Left renal pelvis (tissue), 4 donors: ENCODE results near the gene CYP11A1. TPM values are rescaled to one million over a fixed set of nuclear protein-coding genes. Genes with fewer than 3 reads are reported as not detected.
"Not testable (repeated sequence)": the region's sequence is repeated elsewhere in the genome, so short reads cannot be mapped to it uniquely, and the experiment has no call there.

Source experiments
- DNase-seq, 4 donors: peaks; one replicate each; pipeline ENCODE4 v3.0.0-alpha.2; 2013; ENCODE audit warnings: low read depth in 4 of 4, low spot score in 3 of 4
- polyA plus RNA-seq, 4 donors: library from polyadenylated mRNA; unstranded; fragments of 120-200 nt; gene quantifications; one replicate each; pipeline ENCODE4 v1.2.1, GENCODE V29; 2013; ENCODE audit not compliant: insufficient read length in 4 of 4

Gene CYP11A1
- polyA plus RNA-seq, 4 donors, result 1.1 to 6.0 (median 1.9) TPM

DNA sequence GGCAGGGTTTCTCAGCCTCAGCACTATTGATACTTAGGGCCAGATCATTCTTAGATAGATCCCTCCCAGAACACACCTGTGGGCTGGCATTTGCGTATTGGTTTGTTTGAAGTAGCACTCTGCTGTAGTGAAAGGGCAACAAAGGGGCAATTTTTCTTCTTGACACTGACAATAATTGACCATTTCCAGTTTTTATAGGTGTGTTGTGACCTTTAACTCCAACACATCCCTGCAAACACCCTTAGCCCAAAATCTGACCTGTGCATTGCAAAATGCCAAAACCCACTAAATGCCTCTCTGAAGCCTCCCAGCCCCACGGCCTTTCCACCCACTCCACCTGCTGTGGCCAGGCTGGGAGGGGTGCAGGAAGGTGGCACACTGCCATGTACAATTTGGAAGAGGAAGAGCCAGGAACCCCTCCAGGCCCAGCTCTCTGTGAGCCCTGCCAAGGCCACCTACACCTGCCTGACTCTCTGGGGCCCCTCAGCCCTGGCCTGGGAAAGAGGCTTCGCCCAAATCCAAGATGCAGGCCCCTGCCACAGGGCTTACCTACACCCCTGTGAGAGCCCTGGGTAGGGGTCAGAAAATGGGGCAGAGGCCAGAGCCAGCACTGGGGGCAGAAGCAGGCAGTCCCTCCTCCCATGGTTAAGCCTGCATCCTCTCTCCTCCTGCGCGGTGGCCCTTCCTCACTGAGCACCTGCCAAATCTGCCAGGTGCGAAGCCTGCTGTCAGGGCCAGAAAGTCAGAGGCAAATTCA, 9.6 kb upstream of the CYP11A1 start:
- DNase-seq, result no peak

DNA sequence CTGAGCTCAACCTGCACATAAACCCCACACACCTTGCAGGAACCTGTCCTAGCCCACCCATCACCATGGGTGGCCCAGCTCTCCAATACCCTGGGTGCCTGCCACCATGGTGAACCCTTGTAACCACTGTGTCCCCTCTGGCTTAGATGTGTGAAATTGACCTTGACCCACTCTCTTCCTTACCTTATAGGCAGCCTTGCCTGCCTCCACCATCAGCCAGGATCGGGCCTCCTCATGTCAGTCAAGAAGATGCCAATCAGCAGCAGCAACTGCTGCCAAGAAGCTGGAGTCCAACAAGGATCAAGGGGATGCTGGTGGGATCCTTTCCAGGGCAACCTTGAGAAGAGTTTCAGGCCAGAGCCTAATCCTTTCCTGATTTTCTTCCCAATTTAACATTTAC, 8.8 kb upstream of the CYP11A1 start:
- DNase-seq, result no peak

DNA sequence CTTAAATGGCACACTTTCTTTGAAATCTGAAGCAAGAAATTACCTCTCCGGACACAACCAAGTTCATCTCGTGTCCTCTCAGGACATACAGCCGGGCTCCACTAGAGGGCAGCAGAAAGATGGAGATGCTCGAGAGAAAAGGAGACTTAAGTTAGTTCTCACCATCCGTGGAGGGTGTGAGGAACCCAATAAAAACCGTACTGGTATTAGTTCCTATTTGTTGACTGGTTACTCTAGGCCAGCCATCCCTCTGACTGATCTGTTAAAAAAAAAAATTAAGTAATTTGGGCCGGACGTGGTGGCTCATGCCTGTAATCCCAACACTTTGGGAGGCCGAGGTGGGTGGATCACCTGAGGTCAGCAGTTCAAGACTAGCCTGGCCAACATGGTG, 7.9 kb upstream of the CYP11A1 start:
- peak in 1 of 4 donors; percentile 63 for DNase-seq

DNA sequence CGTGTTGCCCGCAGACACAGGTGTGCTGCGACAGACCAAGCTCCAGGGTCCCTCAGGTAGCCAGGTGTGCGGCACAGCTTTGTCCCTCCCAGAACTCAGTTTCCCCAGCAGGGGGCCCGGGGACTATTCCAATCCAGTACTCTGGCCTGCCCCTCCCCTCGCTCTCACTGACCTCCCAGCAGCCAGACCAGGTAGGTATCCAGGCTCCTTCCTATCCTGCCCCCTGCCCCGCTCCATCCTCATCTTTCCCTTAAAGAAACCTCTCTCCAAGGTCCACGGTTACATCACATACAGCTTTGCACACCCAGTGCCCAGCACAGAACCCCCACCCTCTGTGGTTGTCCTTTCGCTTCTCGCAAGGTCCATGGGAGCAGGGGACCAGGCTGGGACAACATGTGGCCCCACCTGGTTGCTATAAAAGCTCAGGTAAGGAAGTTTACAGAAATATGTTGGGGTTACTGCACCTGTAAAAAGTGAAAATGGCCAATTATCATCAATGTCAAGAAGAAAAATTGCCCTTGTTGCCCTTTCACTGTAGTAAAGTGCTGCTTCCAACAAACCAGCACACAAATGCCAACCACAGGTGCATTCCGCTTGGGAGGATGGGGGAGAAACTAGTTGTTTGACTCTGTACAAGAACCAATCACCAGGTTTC, 7.3 kb upstream of the CYP11A1 start:
- no peak for DNase-seq

DNA sequence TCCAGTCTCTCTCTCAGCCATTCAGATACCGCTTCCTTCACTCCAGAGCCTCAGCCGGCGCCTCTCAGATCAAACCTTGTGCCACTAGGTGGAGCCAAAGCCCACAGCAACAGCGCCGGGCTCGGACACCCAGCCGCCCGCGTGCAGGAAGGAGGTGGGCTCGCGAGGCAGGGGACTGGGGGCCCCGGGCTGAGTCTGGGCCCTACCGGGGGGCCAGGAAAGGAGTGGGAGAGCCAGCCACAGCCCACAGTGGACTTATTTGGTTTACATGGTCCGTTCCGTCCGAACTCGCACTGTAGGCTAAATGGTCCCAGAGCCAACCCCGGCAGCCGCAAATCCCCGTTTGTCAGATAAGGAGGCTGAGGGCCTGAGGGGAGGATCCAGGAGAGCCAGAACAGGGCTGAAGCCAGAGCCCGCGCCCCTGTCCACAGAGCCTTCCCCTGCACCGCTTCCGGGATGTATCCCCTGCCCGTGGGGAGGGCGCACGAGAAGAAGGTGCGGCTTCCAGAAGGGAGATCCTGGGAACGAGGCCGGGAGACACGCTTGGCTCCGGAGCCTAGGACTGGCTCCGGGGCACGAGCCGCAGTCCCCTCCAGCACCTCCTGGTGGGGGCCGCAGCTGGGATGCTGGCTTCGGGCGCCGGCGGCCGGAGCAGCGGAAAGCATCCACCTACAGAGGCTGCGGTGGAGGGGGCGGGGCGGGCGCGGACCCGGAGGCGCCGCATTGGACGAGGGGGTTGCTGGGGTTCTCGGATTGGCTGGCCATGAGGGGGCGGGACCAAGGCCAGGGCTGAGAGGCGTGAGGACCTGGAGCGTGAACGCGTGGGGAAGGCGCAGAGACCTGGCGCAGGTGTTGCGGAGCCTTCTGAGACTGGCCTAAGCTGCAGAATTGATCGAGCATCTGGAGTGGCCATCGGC, 6.5 kb upstream of the CYP11A1 start:
- DNase-seq, result peak in 3 of 4 donors; percentile 71 to 77 (median 75)

DNA sequence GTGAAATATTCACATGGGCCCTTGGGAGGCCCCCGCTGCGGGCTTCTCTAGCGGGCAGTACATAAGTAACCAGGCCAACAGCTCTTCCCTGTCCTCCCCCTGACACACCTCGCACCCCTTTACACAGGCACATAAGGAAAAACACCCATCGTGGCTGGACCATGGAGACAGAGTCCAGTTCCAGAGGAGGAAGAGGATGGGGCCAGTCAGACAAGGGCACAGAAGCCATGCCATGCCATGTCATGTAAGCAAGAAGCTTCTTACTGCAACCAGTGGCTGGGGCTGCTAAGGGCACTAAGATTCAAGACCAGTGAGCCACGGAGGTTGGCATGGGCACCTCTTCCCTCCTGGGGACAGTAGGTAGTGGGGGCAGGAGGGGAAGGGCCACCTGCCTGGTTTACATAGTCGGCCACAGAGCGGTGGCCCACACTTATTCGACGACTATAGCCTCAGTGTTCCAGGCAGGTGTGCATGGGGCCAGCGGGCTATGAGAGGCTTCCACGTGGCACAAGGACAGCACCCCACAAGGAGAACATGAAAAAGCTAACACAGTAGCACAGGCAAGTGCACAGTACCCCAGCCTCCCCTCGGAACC, 5.7 kb upstream of the CYP11A1 start:
- DNase-seq, result no peak

DNA sequence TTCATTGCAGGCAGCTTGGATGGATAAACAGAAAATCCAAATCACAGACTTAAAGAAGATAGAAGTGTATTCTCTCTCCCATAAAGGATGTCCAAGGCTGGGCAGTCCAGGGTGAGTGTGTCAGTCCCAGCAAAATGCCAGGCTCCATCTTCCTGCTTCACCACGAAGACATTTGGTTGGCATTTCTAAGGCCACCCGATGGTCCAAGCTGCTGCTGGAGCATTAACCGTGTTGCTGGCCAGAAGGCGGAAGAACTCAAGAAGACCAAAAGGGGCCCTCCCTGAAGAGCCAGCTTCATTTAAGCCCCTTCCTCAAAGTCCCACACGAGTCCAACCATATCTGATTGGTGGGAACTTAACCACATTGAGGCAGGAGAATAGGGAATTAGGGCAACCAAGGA, 3.0 kb upstream of the CYP11A1 start:
- no peak for DNase-seq

DNA sequence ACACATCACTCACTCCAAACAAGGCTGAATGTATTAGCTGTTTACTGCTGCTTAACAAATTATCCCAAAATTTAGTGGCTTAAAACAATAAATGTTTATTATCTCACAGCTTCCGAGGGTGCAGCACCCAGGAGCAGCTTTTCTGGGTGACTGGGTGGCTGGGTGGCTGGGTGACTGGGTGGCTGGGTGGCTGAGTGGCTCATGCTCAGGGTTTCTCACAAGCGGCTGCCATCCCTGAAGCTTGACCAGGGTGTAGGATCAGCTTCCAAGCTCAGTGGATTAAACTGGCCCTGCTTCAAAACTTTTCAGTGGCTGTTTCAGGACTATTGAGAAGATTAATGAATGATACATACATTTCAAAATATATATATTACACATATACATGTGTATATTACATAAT, 2.3 kb upstream of the CYP11A1 start:
- no peak for DNase-seq

DNA sequence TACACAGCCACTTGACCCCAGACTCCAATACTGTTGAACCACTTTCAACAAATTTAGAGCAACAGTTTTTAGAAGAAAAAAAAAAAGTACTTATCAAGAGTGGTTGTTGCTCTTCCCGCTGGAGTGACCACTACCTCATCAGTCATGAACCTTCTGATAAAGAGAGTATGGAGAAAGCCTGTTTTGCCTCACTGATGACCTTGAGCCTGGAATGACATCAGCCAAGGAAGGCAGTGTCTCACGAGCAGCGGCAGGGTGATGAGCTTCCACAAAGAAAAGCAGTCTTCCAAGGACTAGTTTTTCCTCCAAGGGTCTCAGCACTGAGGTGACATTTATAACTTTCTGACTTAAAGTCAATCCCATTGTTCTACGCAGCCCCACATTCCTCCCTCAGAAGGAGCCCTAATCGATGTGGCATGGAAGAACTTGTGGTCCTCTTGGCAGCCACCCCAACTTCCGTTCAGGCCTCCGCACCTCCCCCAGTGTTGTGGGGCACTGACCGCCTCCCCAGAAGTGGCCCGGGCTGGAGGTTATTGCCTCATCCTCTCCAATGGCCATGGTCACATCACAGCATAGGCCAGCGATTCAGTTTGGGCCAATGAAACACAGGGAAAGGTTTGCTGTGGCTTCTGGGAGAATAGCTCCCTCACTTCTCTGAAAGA, 1.8 kb upstream of the CYP11A1 start:
- no peak for DNase-seq

DNA sequence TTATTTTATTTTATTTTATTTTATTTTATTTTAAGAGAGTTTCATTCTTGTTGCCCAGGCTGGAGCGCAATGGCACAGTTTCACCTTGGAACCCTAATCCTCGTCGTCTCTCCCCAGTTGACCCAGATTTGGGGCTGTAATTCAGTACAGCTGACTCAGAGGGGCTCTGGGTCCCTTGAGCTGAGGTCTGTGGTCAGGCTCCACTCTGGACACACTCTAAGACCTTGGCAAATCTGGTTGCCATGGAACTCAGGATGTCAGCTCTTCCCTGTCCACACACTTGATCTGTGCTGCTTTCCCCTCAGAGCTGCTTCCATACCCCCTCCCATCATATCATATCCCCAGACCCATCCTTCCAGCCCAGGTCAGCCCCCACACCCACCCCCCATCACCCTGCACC, 675 bp upstream of the CYP11A1 start:
- DNase-seq, result no peak

DNA sequence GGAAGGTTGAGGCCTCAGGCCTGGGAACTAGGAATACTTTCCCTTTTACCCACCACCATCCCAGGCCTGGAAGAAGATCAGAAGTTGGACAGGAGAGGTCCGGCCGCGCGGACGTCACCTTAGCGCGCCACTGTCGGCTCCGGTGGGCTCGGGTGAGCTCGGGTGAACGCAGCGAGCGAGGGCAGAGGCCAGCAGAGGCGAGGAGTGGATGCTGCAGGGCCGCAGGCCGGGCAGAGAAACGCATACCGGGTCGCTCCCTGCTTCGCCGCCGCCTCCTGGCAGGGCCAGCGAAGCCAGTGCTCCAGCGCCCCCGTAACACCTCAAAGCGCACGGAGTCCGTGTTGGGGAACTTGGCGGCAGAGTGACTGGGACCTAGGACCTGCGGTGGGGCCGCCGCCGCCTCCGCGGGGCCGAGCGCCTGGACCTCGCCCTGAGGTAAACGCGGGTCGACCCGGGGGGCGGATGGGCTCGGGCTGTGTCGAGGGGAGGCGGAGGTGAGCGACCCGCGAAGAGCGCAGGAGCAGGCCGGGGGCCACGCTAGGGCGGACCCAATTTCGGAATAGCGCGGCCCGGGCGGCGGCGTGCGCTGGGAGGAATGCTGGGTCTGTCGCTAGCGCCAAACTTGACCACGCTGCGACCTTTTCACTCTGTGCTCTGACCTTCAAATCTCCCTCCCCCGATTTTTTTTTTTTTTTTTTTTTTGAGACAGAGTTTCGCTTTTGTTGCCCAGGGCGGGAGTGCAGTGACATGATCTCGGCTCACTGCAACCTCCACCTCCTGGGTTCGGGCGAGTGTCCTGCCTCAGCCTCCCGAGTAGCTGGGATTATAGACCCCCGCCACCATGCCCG, 1.6 kb downstream of the CYP11A1 start:
- DNase-seq, result no peak

DNA sequence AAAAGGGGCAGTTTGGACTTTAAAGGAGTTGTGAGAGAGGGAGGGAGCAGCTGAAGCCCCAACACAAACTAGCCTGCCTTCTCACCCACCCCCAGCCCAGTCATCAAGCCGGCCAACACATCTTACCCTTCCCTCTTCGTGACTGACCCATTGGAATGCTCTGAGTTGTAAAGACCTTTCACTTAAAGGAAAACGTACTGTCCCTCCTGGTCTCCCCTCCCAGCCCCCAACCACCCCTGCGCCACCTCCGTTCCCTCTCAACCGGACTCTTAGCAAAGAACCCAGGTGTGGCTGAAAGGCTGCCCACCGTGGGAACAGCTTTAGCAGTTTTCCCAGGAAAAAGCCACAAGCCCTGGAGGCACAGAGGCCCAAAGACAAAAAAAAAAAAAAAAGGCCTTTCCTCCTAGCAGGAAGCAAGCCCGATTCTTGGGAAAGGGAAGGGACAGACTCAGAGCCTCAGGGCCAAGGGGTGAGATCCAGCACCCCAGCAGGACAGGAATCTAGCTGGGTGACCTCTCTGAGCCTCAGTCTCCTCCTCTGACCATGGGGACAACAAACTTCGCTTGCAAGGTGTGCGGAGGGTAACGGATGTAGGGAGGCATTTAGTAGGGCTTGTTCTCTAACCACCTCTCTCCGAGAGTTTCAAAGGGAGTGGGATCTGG, 2.4 kb downstream of the CYP11A1 start:
- DNase-seq, result no peak

DNA sequence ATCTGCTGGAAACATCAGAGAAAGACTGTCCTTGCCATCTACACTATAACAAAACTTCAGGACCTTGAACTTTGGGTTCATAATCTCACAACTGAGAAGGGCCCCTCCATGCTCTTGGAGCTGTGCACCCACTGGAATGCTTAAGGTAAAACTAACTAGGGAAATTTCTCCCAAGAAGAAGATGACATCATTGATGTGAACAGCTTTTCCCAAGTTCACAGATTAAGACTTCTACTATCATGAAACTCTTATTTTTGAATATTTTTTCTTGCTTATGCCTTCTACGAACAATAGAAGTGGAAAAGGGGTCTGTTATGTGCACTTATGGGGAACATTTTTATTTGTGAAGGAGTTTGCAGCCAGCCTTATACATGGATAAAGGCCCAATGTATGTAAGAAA, 5.0 kb downstream of the CYP11A1 start:
- no peak for DNase-seq

DNA sequence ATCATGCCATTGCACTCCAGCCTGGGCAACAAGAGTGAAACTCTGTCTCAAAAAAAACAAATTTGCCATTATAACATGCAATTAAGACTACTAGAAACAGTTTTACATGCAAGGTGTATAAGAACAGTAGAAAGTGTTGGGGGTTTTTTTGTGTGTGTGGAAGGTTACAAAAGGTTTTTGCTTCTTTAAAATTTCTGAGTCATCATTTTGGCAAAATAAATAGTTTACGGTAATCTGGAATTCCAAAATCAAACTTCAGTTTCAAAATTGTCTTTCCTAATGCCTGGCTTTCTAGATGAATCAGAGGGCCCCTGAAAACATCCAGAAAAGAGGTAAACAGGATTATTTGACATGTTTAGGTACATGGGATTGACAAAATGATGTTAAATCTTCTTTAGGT, 6.6 kb downstream of the CYP11A1 start:
- DNase-seq, result not testable (repeated sequence)

DNA sequence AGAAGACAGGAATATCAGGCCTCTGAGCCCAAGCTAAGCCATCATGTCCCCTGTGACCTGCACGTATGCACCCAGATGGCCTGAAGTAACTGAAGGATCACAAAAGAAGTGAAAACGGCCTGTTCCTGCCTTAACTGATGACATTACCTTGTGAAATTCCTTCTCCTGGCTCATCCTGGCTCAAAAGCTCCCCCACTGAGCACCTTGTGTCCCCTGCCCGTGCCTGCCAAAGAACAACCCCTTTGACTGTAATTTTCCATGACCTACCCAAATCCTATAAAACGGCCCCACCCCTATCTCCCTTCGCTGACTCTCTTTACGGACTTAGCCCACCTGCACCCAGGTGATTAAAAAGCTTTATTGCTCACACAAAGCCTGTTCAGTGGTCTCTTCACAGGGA, 8.1 kb downstream of the CYP11A1 start:
- DNase-seq, result not testable (repeated sequence)

DNA sequence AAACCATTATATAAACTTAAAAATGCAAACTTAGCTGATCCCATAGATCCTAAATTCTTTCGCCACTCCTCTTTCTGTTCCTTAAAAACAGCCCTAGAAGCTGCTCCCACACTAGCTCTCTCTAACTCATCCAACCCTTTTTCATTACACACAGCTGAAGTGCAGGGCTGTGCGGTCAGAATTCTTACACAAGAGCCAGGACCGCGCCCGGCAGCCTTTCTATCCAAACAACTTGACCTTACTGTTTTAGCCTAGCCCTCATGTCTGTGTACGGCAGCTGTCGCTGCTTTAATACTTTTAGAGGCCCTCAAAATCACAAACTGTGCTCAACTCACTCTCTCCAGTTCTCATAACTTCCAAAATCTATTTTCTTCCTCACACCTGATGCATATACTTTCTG, 9.9 kb downstream of the CYP11A1 start:
- DNase-seq, result not testable (repeated sequence)

DNA sequence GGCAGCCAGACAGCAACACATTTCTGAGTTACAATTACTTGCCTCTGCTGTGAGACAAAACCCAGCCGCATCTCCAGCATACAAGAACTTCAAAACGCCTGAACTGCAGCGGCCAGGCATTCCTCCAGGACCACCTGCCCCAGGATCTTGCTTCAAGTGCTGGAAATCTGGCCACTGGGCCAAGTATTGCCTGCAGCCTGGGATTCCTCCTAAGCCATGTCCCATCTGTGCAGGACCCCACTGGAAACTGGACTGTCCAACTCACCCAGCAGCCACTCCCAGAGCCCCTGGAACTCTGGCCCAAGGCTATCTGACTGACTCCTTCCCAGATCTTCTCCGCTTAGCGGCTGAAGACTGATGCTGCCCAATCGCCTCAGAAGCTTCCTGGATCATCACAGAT, 11.4 kb downstream of the CYP11A1 start:
- not testable (repeated sequence) for DNase-seq

DNA sequence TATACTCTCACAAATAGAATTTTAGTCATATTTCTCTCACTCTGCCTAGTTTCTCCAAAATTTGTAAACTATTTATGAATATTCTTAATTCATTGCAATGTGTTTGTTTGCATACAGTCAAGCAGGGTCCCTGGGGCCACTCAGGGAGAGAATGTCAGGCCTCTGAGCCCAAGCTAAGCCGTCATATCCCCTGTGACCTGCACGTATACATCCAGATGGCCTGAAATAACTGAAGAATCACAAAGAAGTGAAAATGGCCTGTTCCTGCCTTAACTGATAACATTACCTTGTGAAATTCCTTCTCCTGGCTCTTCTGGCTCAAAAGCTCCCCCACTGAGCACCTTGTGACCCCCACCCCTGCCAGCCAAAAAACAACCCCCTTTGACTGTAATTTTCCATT, 13.5 kb downstream of the CYP11A1 start:
- not testable (repeated sequence) for DNase-seq

DNA sequence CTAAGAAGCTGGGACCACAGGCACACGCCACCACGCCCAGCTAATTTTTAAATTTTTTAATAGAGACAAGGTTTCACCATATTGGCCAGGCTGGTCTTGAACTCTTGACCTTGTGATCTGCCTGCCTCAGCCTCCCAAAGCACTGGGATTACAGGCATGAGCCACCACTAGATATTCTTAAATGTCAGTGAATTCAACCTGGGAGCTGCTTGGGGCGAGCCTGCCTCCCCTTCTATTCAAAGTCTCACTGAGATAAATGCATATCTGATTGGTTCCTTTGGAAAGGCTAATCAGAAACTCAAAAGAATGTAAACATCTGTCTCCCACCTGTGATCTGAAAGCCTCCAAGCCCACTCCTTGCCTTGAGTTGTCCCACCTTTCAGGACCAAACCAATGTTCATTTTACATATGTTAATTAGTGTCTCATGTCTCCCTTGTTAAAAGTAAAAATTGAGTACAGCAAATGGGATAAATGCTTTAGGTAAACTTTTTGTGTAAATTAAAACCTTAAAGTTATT, 15.0 kb downstream of the CYP11A1 start:
- DNase-seq, result no peak
